ENCODE results near the gene TWNK. TPM values are rescaled to one million over a fixed set of nuclear protein-coding genes. Genes with fewer than 3 reads are reported as not detected.

Gene TWNK
- total RNA-seq, 4 donors from 2014 or later: 4.2 to 9.2 (median 6.4) TPM

- TF ChIP-seq CTCF (IDR thresholded peaks at IDR 0.05): no peak
- TF ChIP-seq POLR2A (IDR thresholded peaks at IDR 0.05): no peak
- no peak overlapping the region for H3K4me3 ChIP-seq (ENCODE audit: low read depth, poor library complexity, severe bottlenecking)
- intact Hi-C loops (cut with DNase I; ENCODE audit: low total_unique reads): no loop called here
- DNase-seq (ENCODE audit: low spot score in 2 of 2): no peak
- WGBS, 2 donors: 64 to 67% methylated on average over 13 of the region's 13 CpGs
Observed at GRCh38 chr10:101007915-101008822, 20.8 kb downstream of the TWNK start.

- TF ChIP-seq CTCF (IDR thresholded peaks at IDR 0.05) (no peak), POLR2A (IDR thresholded peaks at IDR 0.05) (no peak)
- no peak for DNase-seq (ENCODE audit: low spot score in 2 of 2)
- no peak overlapping the region for H3K4me3 ChIP-seq (ENCODE audit: low read depth, poor library complexity, severe bottlenecking)
- 71 to 76% methylated on average over 5 to 6 of the region's 6 CpGs for WGBS, 2 donors
- intact Hi-C loops (cut with DNase I; ENCODE audit: low total_unique reads): no loop called here
Observed at GRCh38 chr10:101008823-101009423, 21.6 kb downstream of the TWNK start.

- TF ChIP-seq POLR2A (IDR thresholded peaks at IDR 0.05) (no peak), CTCF (IDR thresholded peaks at IDR 0.05) (no peak)
- WGBS, 2 donors: 92 to 94% methylated on average over 17 to 22 of the region's 22 CpGs
- DNase-seq (ENCODE audit: low spot score in 2 of 2): no peak
- no peak overlapping the region for H3K4me3 ChIP-seq (ENCODE audit: low read depth, poor library complexity, severe bottlenecking)
- intact Hi-C loops (cut with DNase I; ENCODE audit: low total_unique reads): no loop called here
Observed at GRCh38 chr10:101010329-101010728, 23.0 kb downstream of the TWNK start.

GRCh38 chr10:101011517-101012423 is 24.4 kb downstream of the TWNK start:
- 71 to 74% methylated on average over 18 to 22 of the region's 22 CpGs for WGBS, 2 donors
- DNase-seq (ENCODE audit: low spot score in 2 of 2): no peak
- intact Hi-C loops (cut with DNase I; ENCODE audit: low total_unique reads): no loop called here
- no peak overlapping the region for H3K4me3 ChIP-seq (ENCODE audit: low read depth, poor library complexity, severe bottlenecking)
- TF ChIP-seq POLR2A (IDR thresholded peaks at IDR 0.05) (no peak), CTCF (IDR thresholded peaks at IDR 0.05) (no peak)

- peak; percentile 84 to 96 for DNase-seq (ENCODE audit: low spot score in 2 of 2)
- WGBS, 2 donors: 17 to 19% methylated on average over 14 of the region's 14 CpGs
- TF ChIP-seq CTCF (IDR thresholded peaks at IDR 0.05) (peak in 1 of 3 donors; percentile 79), POLR2A (IDR thresholded peaks at IDR 0.05) (no peak)
- no peak overlapping the region for H3K4me3 ChIP-seq (ENCODE audit: low read depth, poor library complexity, severe bottlenecking)
- intact Hi-C loops (cut with DNase I; ENCODE audit: low total_unique reads): no loop called here
Observed at GRCh38 chr10:101012525-101013364, 25.4 kb downstream of the TWNK start.
